Measurements from ENCODE around the gene GRIK4.

DNA sequence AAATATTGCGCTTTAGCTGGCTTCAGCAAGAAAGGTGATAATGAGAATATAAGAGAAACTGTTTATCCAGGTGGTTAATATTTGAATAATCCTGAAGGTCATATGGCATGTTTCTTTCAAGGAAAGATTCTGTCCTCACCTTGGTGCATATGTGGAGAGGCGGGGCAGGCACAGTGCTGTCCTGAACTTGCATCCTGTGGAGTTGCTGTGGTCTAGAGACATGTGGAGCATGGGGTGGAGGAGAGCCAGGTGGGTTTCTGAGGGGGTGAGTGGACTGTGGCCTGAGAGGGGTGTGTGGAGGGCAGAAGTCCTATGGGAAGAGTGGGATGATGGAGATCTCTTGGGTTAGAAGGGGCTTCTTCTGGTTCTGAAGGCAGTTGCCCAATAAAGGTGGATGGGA lies 65.5 kb downstream of the GRIK4 start:
- TF ChIP-seq CTCF (IDR thresholded peaks at IDR 0.05; ENCODE audit: insufficient read depth, low read depth, low read length) (no peak), EZH2 (IDR thresholded peaks at IDR 0.05; ENCODE audit: insufficient read depth, low read length) (no peak)
